ENCODE measurements around the gene GAST. TPM values are rescaled to one million over a fixed set of nuclear protein-coding genes. Genes with fewer than 3 reads are reported as not detected.
A peak's percentile ranks its signal among the peaks of the same experiment; 100 is the strongest.

GAST gene
- total RNA-seq, 1 donor from 2014 or later, result not detected

DNA sequence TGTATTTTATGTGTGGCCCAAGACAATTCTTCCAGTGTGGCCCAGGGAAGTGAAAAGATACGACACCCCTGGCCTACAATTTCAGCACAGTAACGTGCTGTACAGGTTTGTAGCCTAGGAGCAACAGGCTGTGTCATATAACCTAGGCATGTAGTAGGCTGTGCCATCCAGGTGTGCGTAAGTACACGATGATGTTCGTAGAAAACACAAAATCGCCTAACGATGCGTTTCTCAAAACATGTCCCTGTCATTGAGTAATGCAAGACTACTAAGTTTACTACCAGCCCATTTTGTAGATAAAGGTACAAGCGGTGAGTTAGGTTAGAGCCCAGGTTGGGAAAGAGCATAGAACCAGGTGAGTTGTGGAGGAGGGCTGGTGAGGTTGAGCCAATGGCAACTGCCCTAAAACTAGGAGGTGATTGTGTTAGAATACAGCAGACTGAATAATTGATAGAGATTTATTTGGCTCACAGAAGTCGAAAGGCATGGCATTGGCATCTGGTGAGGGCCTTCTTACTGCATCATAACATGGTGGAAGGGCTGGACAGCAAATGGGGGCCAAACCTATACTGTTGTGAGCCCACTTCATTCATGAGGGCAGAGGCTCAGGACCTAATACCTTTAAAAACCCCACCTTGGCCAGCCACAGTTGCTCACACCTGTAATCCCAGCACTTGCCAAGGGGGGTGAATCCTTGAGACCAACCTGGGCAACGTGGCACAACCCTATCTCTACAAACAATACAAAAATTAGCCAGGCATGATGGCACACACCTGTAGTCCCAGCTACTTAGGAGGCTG lies 19.2 kb upstream of the GAST start:
- H3K27me3 ChIP-seq (ENCODE audit: insufficient read depth, low read length), result no peaks in the 10 kb centered on the region
- no peaks in the 10 kb centered on the region for H3K9me3 ChIP-seq (ENCODE audit: insufficient read depth, low read depth, low read length)
- H4K20me1 ChIP-seq (ENCODE audit: insufficient read depth, low read length), result peaks cover 56% of the 10 kb centered on the region
- peaks cover 14% of the 10 kb centered on the region for H3K4me1 Mint-ChIP-seq (ENCODE audit: low read depth, unreplicated experiment)
- H3K4me2 ChIP-seq (ENCODE audit: low read length), result no peak overlapping the region
- FAIRE-seq, result no peak
- no peaks in the 10 kb centered on the region for H3K27me3 Mint-ChIP-seq (ENCODE audit: low read depth, unreplicated experiment)
- no peak overlapping the region for H3K9ac ChIP-seq (ENCODE audit: low read length)
- H3K4me3 Mint-ChIP-seq (ENCODE audit: unreplicated experiment), result peak overlapping the region; percentile 64
- peaks cover 25% of the 10 kb centered on the region for H3K36me3 Mint-ChIP-seq (ENCODE audit: low read depth, unreplicated experiment)
- no peak for TF ChIP-seq EZH2 (IDR thresholded peaks at IDR 0.05; ENCODE audit: insufficient read depth, low read length)
- TF ChIP-seq, protein P1, sequence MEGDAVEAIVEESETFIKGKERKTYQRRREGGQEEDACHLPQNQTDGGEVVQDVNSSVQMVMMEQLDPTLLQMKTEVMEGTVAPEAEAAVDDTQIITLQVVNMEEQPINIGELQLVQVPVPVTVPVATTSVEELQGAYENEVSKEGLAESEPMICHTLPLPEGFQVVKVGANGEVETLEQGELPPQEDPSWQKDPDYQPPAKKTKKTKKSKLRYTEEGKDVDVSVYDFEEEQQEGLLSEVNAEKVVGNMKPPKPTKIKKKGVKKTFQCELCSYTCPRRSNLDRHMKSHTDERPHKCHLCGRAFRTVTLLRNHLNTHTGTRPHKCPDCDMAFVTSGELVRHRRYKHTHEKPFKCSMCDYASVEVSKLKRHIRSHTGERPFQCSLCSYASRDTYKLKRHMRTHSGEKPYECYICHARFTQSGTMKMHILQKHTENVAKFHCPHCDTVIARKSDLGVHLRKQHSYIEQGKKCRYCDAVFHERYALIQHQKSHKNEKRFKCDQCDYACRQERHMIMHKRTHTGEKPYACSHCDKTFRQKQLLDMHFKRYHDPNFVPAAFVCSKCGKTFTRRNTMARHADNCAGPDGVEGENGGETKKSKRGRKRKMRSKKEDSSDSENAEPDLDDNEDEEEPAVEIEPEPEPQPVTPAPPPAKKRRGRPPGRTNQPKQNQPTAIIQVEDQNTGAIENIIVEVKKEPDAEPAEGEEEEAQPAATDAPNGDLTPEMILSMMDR (IDR thresholded peaks at IDR 0.05; ENCODE audit: insufficient read depth, low read depth, low read length), result no peak
- peaks cover 34% of the 10 kb centered on the region for H3K36me3 ChIP-seq (ENCODE audit: insufficient read depth, low read length)
- H2AFZ ChIP-seq (ENCODE audit: low read depth, low read length), result no peak overlapping the region
- DNase-seq (ENCODE audit: low read depth), result no peak
- peak overlapping the region; percentile 86 for H3K27ac Mint-ChIP-seq (ENCODE audit: unreplicated experiment)
- H3K4me1 ChIP-seq (ENCODE audit: insufficient read depth, low read length), result peaks cover 19% of the 10 kb centered on the region
- no peak overlapping the region for H3K27ac ChIP-seq (ENCODE audit: low read depth, low read length)
- peaks cover 31% of the 10 kb centered on the region for H3K79me2 ChIP-seq (ENCODE audit: insufficient read depth, low read length)
- no peak overlapping the region for H3K4me3 ChIP-seq (ENCODE audit: insufficient read depth, low read depth, low read length)
- H3K9me3 Mint-ChIP-seq (ENCODE audit: unreplicated experiment), result no peaks in the 10 kb centered on the region

DNA sequence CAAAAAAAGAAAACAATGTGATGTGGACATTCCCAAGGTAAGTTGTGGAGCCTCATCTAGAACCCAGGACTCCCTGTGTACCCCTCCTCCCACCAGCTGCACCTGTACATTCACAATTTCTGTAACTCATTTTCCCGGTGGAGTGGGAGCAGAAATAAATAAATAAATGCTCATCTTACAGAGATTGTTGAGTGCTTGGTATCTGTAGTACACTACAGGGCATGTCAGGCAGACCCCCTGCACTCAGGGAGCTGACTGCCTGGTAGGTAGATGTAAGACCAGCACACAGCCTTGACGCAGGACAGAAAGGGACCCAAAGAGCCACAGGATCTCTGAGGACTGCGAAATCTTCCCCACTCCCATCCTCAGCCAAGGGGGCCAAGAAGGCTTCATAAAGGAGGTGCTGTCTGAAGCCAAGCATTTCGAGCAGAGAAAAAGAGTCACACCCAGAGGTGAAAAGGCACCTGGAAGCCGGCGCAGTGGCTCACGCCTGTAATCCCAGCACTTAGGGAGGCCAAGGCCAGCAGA lies 16.9 kb upstream of the GAST start:
- no peaks in the 10 kb centered on the region for H3K9me3 ChIP-seq (ENCODE audit: insufficient read depth, low read depth, low read length)
- H4K20me1 ChIP-seq (ENCODE audit: insufficient read depth, low read length), result peaks cover 44% of the 10 kb centered on the region
- no peak for DNase-seq (ENCODE audit: low read depth)
- H3K4me3 Mint-ChIP-seq (ENCODE audit: unreplicated experiment), result no peak overlapping the region
- H3K27ac ChIP-seq (ENCODE audit: low read depth, low read length), result no peak overlapping the region
- no peaks in the 10 kb centered on the region for H3K27me3 ChIP-seq (ENCODE audit: insufficient read depth, low read length)
- H3K79me2 ChIP-seq (ENCODE audit: insufficient read depth, low read length), result peaks cover 16% of the 10 kb centered on the region
- H3K27me3 Mint-ChIP-seq (ENCODE audit: low read depth, unreplicated experiment), result no peaks in the 10 kb centered on the region
- FAIRE-seq, result no peak
- H3K9ac ChIP-seq (ENCODE audit: low read length), result no peak overlapping the region
- H3K4me1 ChIP-seq (ENCODE audit: insufficient read depth, low read length), result peaks cover 12% of the 10 kb centered on the region
- no peak overlapping the region for H3K27ac Mint-ChIP-seq (ENCODE audit: unreplicated experiment)
- no peak for TF ChIP-seq EZH2 (IDR thresholded peaks at IDR 0.05; ENCODE audit: insufficient read depth, low read length)
- TF ChIP-seq, protein P1 (IDR thresholded peaks at IDR 0.05; ENCODE audit: insufficient read depth, low read depth, low read length), result no peak
- peaks cover 18% of the 10 kb centered on the region for H3K36me3 Mint-ChIP-seq (ENCODE audit: low read depth, unreplicated experiment)
- no peaks in the 10 kb centered on the region for H3K9me3 Mint-ChIP-seq (ENCODE audit: unreplicated experiment)
- peaks cover 26% of the 10 kb centered on the region for H3K36me3 ChIP-seq (ENCODE audit: insufficient read depth, low read length)
- no peak overlapping the region for H2AFZ ChIP-seq (ENCODE audit: low read depth, low read length)
- H3K4me3 ChIP-seq (ENCODE audit: insufficient read depth, low read depth, low read length), result no peak overlapping the region
- H3K4me2 ChIP-seq (ENCODE audit: low read length), result no peak overlapping the region
- peaks cover 14% of the 10 kb centered on the region for H3K4me1 Mint-ChIP-seq (ENCODE audit: low read depth, unreplicated experiment)

Measured in astrocyte (in vitro differentiated cells and primary cell).